Endothelial cell of umbilical vein (primary cell): ENCODE results near the gene DTWD2.

Experiments used
- CTCF ChIP-seq, 2 donors: IDR thresholded peaks; 1 replicate in 1 of 2; 2 replicates in 1 of 2; pipeline ENCODE4 v1.5.1; 2011; ENCODE audit warnings: low read length in 2 of 2, mild to moderate bottlenecking in 2 of 2, moderate library complexity in 2 of 2, control low read depth in 1 of 2, inconsistent platforms in 1 of 2, low read depth in 1 of 2; ENCODE audit not compliant: insufficient read depth in 1 of 2; ENCODE audit errors: extremely low read depth in 1 of 2
- MAX ChIP-seq: IDR thresholded peaks from 2 replicates; pipeline ENCODE4 v1.6.1; 2011; ENCODE audit not compliant: insufficient read depth, insufficient read length
- MYC ChIP-seq: IDR thresholded peaks from one replicate; pipeline ENCODE4 v1.6.1; 2011; ENCODE audit warnings: mild to moderate bottlenecking, low read depth, low read length
- POLR2A ChIP-seq: IDR thresholded peaks from 2 replicates; pipeline ENCODE4 v1.6.1; 2012; ENCODE audit warnings: low read depth, mild to moderate bottlenecking, control low read depth, low read length
- POLR2AphosphoS5 ChIP-seq: IDR thresholded peaks from 2 replicates; pipeline ENCODE4 v1.6.1; 2012; ENCODE audit warnings: low read depth, mild to moderate bottlenecking, control low read depth, low read length, moderate library complexity; ENCODE audit not compliant: insufficient read depth

DNA sequence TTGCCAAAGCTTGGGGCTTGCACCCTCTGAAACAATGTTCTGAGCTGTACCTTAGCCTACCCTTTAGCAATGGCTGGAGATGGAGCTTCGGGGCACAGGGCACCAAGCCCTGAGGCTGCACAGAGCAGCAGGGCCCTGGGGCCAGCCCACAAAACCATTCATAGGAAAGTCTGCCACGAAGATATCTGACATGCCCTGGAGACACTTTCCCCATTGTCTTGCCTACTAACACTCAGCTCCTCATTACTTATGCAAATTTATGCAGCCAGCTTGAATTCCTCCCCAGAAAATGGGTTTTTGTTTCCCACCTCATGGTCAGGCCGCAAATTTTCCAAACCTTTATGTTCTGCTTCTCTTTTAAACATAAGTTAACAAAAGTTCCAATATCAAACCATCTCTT is 105.7 kb downstream of the DTWD2 start:
- TF ChIP-seq CTCF (IDR thresholded peaks at IDR 0.05; ENCODE audit: extremely low read depth in 1 of 2, insufficient read depth in 1 of 2, low read depth in 1 of 2, low read length in 2 of 2) (no peak), POLR2A (no peak), POLR2AphosphoS5 (no peak), MYC (no peak), MAX (no peak)
